ENCODE data around the gene SYTL5.

Gene SYTL5

GRCh38 chrX:38099688-38100087 is 93.3 kb downstream of the SYTL5 start:
- no peak for DNase-seq

- DNase-seq = no peak
Observed at GRCh38 chrX:38102240-38102639, 95.9 kb downstream of the SYTL5 start.

- no peak for DNase-seq
Observed at GRCh38 chrX:38102875-38103274, 96.5 kb downstream of the SYTL5 start.

GRCh38 chrX:38103857-38104812 is 97.8 kb downstream of the SYTL5 start:
- no peak for DNase-seq

GRCh38 chrX:38105216-38105725 is 98.9 kb downstream of the SYTL5 start:
- DNase-seq = no peak

- DNase-seq = no peak
Observed at GRCh38 chrX:38106991-38107655, 100.8 kb downstream of the SYTL5 start.

- no peak for DNase-seq
Observed at GRCh38 chrX:38108364-38108763, 102.0 kb downstream of the SYTL5 start.

GRCh38 chrX:38109042-38109898 is 102.9 kb downstream of the SYTL5 start:
- DNase-seq = no peak

- DNase-seq = no peak
Observed at GRCh38 chrX:38110231-38110630, 103.9 kb downstream of the SYTL5 start.

GRCh38 chrX:38111196-38111595 is 104.8 kb downstream of the SYTL5 start:
- DNase-seq = no peak

- no peak for DNase-seq
Observed at GRCh38 chrX:38112566-38112965, 106.2 kb downstream of the SYTL5 start.

- DNase-seq = no peak
Observed at GRCh38 chrX:38116706-38117105, 110.4 kb downstream of the SYTL5 start.

GRCh38 chrX:38117485-38117884 is 111.1 kb downstream of the SYTL5 start:
- peak; percentile 18 for DNase-seq

- no peak for DNase-seq
Observed at GRCh38 chrX:38124000-38124399, 117.6 kb downstream of the SYTL5 start.

GRCh38 chrX:38126179-38126578 is 119.8 kb downstream of the SYTL5 start:
- no peak for DNase-seq

- DNase-seq = no peak
Observed at GRCh38 chrX:38127961-38128360, 121.6 kb downstream of the SYTL5 start.

- DNase-seq = no peak
Observed at GRCh38 chrX:38129366-38129765, 123.0 kb downstream of the SYTL5 start.

- DNase-seq = no peak
Observed at GRCh38 chrX:38138157-38138891, 132.0 kb downstream of the SYTL5 start.

GRCh38 chrX:38138900-38139299 is 132.5 kb downstream of the SYTL5 start:
- no peak for DNase-seq

- no peak for DNase-seq
Observed at GRCh38 chrX:38142610-38143009, 136.3 kb downstream of the SYTL5 start.

- no peak for DNase-seq
Observed at GRCh38 chrX:38149016-38149415, 142.7 kb downstream of the SYTL5 start.

- DNase-seq = no peak
Observed at GRCh38 chrX:38150993-38151392, 144.6 kb downstream of the SYTL5 start.

Measured in right hindlimb (tissue), 1 donor.